HEK293T (cell line): ENCODE results near the gene GALNT13.

Source experiments
- ARNT ChIP-seq: fragments of 450-650 bp; IDR thresholded peaks from 2 replicates; pipeline ENCODE4 v1.6.1; 2017; ENCODE audit warnings: mild to moderate bottlenecking
- SUZ12 ChIP-seq: fragments of 450-650 bp; IDR thresholded peaks from 2 replicates; pipeline ENCODE4 v1.6.1; 2016; ENCODE audit warnings: mild to moderate bottlenecking

- TF ChIP-seq SUZ12 (no peak), ARNT (no peak)
Measured at GRCh38 chr2:154374416-154374815, 502.7 kb downstream of the GALNT13 start.
